Measurements from ENCODE around the gene TUBA3E.
"Not testable (repeated sequence)": the region's sequence is repeated elsewhere in the genome, so short reads cannot be mapped to it uniquely, and the experiment has no call there.

TUBA3E gene

DNA sequence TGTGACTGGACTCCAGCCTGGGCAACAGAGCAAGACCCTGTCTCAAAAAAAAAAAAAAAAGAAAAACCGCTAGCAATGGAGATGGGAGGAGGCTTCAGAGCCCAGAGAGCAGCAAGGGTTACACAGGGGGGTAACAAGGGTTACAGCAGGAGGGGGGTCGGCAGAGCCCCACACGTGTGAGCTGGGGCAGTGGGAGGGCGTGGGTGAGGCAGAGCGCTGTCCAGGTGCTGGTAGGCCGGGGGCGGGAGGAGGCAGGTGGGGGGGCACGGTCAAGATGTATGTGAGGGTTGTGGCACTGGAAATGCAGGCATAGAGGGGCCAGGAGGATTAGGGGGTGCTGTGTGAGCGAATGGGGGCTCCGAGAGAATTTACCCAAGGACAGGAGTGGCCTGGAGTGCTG lies 12.8 kb downstream of the TUBA3E start:
- Mint-ChIP-seq H3K9me3 (no peaks in the 10 kb centered on the region), H3K4me3 (peak overlapping the region; percentile 40 to 59 (median 48)), H3K36me3 (ENCODE audit: low read depth) (no peaks in the 10 kb centered on the region), H3K27ac (no peak overlapping the region), H3K4me1 (peaks cover 8% of the 10 kb centered on the region), H3K27me3 (ENCODE audit: low read depth) (no peaks in the 10 kb centered on the region)
- TF ChIP-seq, protein P1, sequence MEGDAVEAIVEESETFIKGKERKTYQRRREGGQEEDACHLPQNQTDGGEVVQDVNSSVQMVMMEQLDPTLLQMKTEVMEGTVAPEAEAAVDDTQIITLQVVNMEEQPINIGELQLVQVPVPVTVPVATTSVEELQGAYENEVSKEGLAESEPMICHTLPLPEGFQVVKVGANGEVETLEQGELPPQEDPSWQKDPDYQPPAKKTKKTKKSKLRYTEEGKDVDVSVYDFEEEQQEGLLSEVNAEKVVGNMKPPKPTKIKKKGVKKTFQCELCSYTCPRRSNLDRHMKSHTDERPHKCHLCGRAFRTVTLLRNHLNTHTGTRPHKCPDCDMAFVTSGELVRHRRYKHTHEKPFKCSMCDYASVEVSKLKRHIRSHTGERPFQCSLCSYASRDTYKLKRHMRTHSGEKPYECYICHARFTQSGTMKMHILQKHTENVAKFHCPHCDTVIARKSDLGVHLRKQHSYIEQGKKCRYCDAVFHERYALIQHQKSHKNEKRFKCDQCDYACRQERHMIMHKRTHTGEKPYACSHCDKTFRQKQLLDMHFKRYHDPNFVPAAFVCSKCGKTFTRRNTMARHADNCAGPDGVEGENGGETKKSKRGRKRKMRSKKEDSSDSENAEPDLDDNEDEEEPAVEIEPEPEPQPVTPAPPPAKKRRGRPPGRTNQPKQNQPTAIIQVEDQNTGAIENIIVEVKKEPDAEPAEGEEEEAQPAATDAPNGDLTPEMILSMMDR (IDR thresholded peaks at IDR 0.05; ENCODE audit: unreplicated experiment in 3 of 3), result no peak

GRCh38 chr2:130183512-130184373 lies 14.5 kb downstream of the TUBA3E start:
- H3K27ac Mint-ChIP-seq, result peak overlapping the region; percentile 74 to 85 (median 77)
- TF ChIP-seq, protein P1 (IDR thresholded peaks at IDR 0.05; ENCODE audit: unreplicated experiment in 3 of 3), result no peak
- H3K4me3 Mint-ChIP-seq, result peak overlapping the region; percentile 84 to 86 (median 86)
- H3K9me3 Mint-ChIP-seq, result no peaks in the 10 kb centered on the region
- H3K36me3 Mint-ChIP-seq (ENCODE audit: low read depth), result no peaks in the 10 kb centered on the region
- peaks cover 8% of the 10 kb centered on the region for H3K4me1 Mint-ChIP-seq
- no peaks in the 10 kb centered on the region for H3K27me3 Mint-ChIP-seq (ENCODE audit: low read depth)

DNA sequence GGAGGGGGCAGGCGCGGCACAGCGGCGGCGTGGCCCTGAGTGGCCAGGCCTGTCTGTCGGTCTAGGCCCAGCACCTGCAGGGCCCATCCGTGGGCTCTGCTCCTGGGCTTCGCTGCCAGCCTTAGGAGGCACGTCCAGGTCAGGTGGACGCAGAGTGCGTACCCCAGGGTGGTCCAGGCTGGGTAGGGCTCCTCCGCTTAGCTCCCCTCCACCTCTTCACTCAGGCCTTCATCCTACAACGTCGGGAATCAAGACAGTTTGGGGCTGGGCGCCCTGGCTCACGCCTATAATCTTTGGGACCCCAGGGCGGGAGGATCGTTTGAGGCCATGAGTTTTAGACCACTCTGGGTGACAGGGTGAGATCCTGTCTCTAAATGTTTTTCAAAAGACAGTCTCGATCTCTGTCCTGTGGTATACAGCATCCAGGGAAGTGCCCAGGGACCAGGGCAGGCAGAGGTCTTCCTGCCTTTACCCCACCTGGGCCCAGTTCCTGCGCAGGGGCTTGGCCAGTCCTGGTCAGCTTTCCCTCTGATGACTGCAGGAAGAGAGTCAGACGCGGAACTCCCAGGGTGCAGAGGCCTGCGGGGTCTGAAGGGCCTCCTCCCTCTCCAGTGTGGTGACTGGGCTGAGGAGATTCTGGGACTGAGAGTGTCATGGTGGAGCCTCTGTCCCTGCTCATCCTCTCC lies 15.3 kb downstream of the TUBA3E start:
- H3K27me3 Mint-ChIP-seq (ENCODE audit: low read depth); H3K9me3 Mint-ChIP-seq; H3K36me3 Mint-ChIP-seq (ENCODE audit: low read depth); H3K4me1 Mint-ChIP-seq: not testable (repeated sequence)
- Mint-ChIP-seq H3K27ac (peak overlapping the region; percentile 74 to 85 (median 77)), H3K4me3 (peak overlapping the region; percentile 84 to 86 (median 86))

GRCh38 chr2:130181880-130182682 lies 16.2 kb downstream of the TUBA3E start, which contains the start of gene MZT2B:
TSS of gene MZT2B (plus strand) at chr2:130182262. CDS start at chr2:130182283, 21 bp downstream.
- not testable (repeated sequence) for H3K4me1 Mint-ChIP-seq; H3K9me3 Mint-ChIP-seq; H3K36me3 Mint-ChIP-seq (ENCODE audit: low read depth); H3K27me3 Mint-ChIP-seq (ENCODE audit: low read depth)
- TF ChIP-seq, protein P1 (IDR thresholded peaks at IDR 0.05; ENCODE audit: unreplicated experiment in 3 of 3), result peak; percentile 85 to 88 (median 85)
- H3K27ac Mint-ChIP-seq, result peak within 1 kb of the TSS; percentile 84 to 91 (median 90)
- peak within 1 kb of the TSS; percentile 93 to 96 (median 94) for H3K4me3 Mint-ChIP-seq

GRCh38 chr2:130181325-130181879 lies 16.8 kb downstream of the TUBA3E start, which contains the start of gene SMPD4:
TSS of gene SMPD4 (minus strand) at chr2:130181602. CDS start at chr2:130176592, 5,010 bp downstream.
- Mint-ChIP-seq H3K27me3 (ENCODE audit: low read depth) (no peaks in the 10 kb centered on the region), H3K9me3 (no peaks in the 10 kb centered on the region), H3K36me3 (ENCODE audit: low read depth) (peaks cover 4% of the 10 kb centered on the region), H3K27ac (peak within 1 kb of the TSS; percentile 84 to 91 (median 90)), H3K4me3 (peak within 1 kb of the TSS; percentile 93 to 96 (median 94)), H3K4me1 (peaks cover 8% of the 10 kb centered on the region)
- TF ChIP-seq, protein P1 (IDR thresholded peaks at IDR 0.05; ENCODE audit: unreplicated experiment in 3 of 3), result no peak

DNA sequence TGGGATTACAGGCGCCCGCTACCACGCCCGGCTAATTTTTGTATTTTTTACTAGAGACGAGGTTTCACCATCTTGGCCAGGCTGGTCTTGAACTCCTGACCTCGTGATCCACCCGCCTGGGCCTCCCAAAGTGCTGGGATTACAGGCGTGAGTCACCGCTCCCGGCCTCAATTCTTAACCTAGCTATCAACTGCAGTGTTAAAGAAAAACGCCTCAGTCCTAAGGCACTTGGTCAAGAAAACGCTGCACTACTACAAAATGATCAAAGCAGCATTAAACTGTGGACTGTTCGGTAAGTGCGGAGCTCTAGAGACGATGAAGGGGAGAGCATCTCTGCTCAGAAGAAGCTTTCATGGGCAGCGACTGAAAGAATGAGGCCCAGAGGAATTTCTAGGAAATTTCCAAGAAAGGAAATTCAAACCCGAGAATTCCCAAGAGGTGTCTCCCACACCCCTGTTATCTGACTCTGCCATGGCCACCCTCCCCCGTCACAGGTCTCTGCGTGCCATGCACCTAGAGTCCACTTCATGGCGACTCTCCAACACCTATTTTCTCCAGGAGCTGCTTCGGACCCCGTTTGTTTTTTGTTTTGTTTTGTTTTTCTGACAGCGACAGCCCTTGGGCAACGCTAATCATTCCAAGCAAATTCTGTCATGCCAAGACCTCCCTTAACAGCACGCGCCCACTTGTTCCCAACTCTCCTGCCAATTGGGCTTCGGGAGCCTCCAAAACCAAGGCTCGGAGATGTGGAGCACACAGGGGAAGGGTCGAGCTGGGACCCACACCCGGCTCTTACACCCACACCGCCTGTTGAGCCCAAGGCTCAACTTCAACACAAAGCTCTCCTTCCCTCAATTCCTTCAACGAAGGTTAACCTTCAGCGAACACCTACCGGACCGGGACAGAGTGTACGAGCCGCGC lies 17.6 kb downstream of the TUBA3E start:
- peak overlapping the region; percentile 93 to 96 (median 94) for H3K4me3 Mint-ChIP-seq
- not testable (repeated sequence) for H3K9me3 Mint-ChIP-seq; H3K27me3 Mint-ChIP-seq (ENCODE audit: low read depth); H3K36me3 Mint-ChIP-seq (ENCODE audit: low read depth); H3K4me1 Mint-ChIP-seq
- H3K27ac Mint-ChIP-seq, result peak overlapping the region; percentile 84 to 91 (median 90)

DNA sequence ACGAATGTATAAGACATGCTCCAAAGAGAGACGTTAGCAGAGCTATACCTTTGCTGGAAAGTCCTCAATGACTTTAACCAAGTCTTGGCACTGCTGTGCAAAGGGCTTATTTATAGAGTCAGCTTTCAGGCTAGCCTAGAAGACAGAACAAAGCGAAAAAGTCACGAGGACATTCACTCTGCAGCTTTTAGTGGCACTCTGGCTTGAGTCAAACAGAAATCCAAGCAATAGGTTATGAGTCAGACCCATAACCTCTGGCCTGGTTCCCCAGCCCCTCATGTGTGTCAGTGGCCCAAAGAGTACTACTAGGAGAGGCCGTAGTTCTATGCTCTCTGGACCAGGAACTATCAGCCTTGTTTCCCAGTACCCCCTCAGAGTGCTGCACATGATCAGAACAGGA lies 23.4 kb downstream of the TUBA3E start:
- not testable (repeated sequence) for H3K4me3 Mint-ChIP-seq; H3K27me3 Mint-ChIP-seq (ENCODE audit: low read depth); H3K9me3 Mint-ChIP-seq; H3K4me1 Mint-ChIP-seq; H3K27ac Mint-ChIP-seq
- H3K36me3 Mint-ChIP-seq (ENCODE audit: low read depth), result peaks cover 35% of the 10 kb centered on the region

Data from nephron (organoid).